HCT116 (cell line): ENCODE measurements around the gene MDFIC. TPM values are rescaled to one million over a fixed set of nuclear protein-coding genes. Genes with fewer than 3 reads are reported as not detected.

Experiments used
- ATAC-seq: fragments of 200-7000 bp; cut with Tn5 transposase; 2 replicates; pipeline ENCODE4 v1.9.1; 2020; ENCODE audit warnings: mild to moderate bottlenecking, moderate library complexity
- BruUV-seq: library from RNA; stranded (reverse); fragments of 400-500 nt; replicated peaks from 2 replicates; lab custom pipeline; 2021; lab: Mats Ljungman, UMichigan
- CTCF ChIA-PET: fragments of 300-600 bp; sonication (Branson Sonifier 250); formaldehyde crosslinking; loops from one replicate; lab custom pipeline; 2021; ENCODE audit warnings: antibody characterized with exemption; lab: Charles Lee
- POLR2A ChIA-PET: fragments of 300-600, 350-600 bp; sonication (Branson Sonifier 250); formaldehyde crosslinking; loops from one replicate; lab custom pipeline; 2021; ENCODE audit warnings: antibody characterized with exemption; lab: Charles Lee
- RAD21 ChIA-PET, 2 experiments: fragments of 300-600 bp; sonication (Branson Sonifier 250); formaldehyde crosslinking; loops; one replicate each; lab custom pipeline; 2023; ENCODE audit warnings: low total read pairs in 2 of 2; ENCODE audit not compliant: uncharacterized antibody in 2 of 2, unreplicated experiment in 2 of 2, low non-redundant PET in 1 of 2; lab: Charles Lee
- DNase-seq: peaks from one replicate; pipeline ENCODE4 v3.0.0-alpha.2; 2010; ENCODE audit warnings: low read depth, low spot score
- H2AFZ ChIP-seq: fragments of 200-600 bp; shearing (Covaris generic), sonication (generic); 2 replicates; pipeline ENCODE4 v1.6.1; 2017; ENCODE audit warnings: low read depth, mixed run types, mixed read lengths, antibody characterized with exemption, low read length; ENCODE audit not compliant: poor library complexity, severe bottlenecking
- H3K27ac ChIP-seq: 2 replicates; pipeline ENCODE4 v1.5.1; 2012; ENCODE audit warnings: low read depth, low read length
- H3K27me3 ChIP-seq: fragments of 200-600 bp; sonication (generic); 2 replicates; pipeline ENCODE4 v1.6.1; 2016; ENCODE audit warnings: mixed run types, low read length, mixed read lengths; ENCODE audit not compliant: insufficient read depth
- H3K36me3 ChIP-seq, 2 experiments: fragments of 200-500 bp in 1 of 2; fragments of 200-600 bp in 1 of 2; sonication (Bioruptor generic) in 1 of 2; sonication (generic) in 1 of 2; 2 replicates each; pipeline versions ENCODE4 v1.5.1 to v1.6.1; 2014 to 2016; ENCODE audit warnings: low read length in 2 of 2, inconsistent platforms in 1 of 2, mixed read lengths in 1 of 2, mixed run types in 1 of 2; ENCODE audit not compliant: insufficient read depth in 2 of 2, control insufficient read depth in 1 of 2
- H3K4me1 ChIP-seq, 2 experiments: fragments of 200-600 bp in 1 of 2; sonication (generic) in 1 of 2; 2 replicates each; pipeline versions ENCODE4 v1.5.1 to v1.6.1; 2012 to 2017; ENCODE audit warnings: low read length in 2 of 2, inconsistent platforms in 1 of 2, mild to moderate bottlenecking in 1 of 2, mixed read lengths in 1 of 2, mixed run types in 1 of 2, moderate library complexity in 1 of 2; ENCODE audit not compliant: insufficient read depth in 2 of 2, control insufficient read depth in 1 of 2
- H3K4me2 ChIP-seq: fragments of 200-600 bp; sonication (generic); 2 replicates; pipeline ENCODE4 v1.6.1; 2017; ENCODE audit warnings: mixed run types, low read length, mixed read lengths
- H3K4me3 ChIP-seq, 2 experiments: fragments of 200-600 bp in 1 of 2; sonication (generic) in 1 of 2; replicated peaks in 1 of 2; 2 replicates each; pipeline ENCODE4 v1.5.1; 2011 to 2016; ENCODE audit warnings: low read length in 2 of 2, control low read depth in 1 of 2, low read depth in 1 of 2, mild to moderate bottlenecking in 1 of 2, mixed read lengths in 1 of 2, mixed run types in 1 of 2
- H3K79me2 ChIP-seq: fragments of 200-600 bp; sonication (generic); 2 replicates; pipeline ENCODE4 v1.6.1; 2017; ENCODE audit warnings: mild to moderate bottlenecking, mixed run types, low read length, moderate library complexity, mixed read lengths; ENCODE audit not compliant: insufficient read depth
- H3K9ac ChIP-seq: fragments of 200-600 bp; sonication (generic); 2 replicates; pipeline ENCODE4 v1.6.1; 2016; ENCODE audit warnings: low read length, mixed read lengths
- H3K9me2 ChIP-seq: fragments of 200-600 bp; sonication (generic), shearing (Covaris generic); 2 replicates; pipeline ENCODE4 v1.6.1; 2017; ENCODE audit warnings: mixed run types, mild to moderate bottlenecking, moderate library complexity; ENCODE audit not compliant: insufficient read depth
- H3K9me3 ChIP-seq, 2 experiments: fragments of 200-500 bp in 1 of 2; fragments of 200-600 bp in 1 of 2; sonication (Bioruptor generic) in 1 of 2; sonication (generic) in 1 of 2; 2 replicates each; pipeline ENCODE4 v1.6.1; 2014 to 2017; ENCODE audit warnings: low read length in 2 of 2, mixed read lengths in 2 of 2, inconsistent platforms in 1 of 2, low read depth in 1 of 2, mild to moderate bottlenecking in 1 of 2, mixed run types in 1 of 2, moderate library complexity in 1 of 2; ENCODE audit not compliant: control insufficient read depth in 1 of 2, insufficient read depth in 1 of 2
- H4K20me1 ChIP-seq: fragments of 200-600 bp; sonication (generic), shearing (Covaris generic); 2 replicates; pipeline ENCODE4 v1.6.1; 2017; ENCODE audit warnings: mixed run types, mild to moderate bottlenecking, moderate library complexity; ENCODE audit not compliant: insufficient read depth
- ATF3 ChIP-seq: IDR thresholded peaks from 2 replicates; pipeline ENCODE4 v1.6.1; 2012
- CBX3 ChIP-seq: IDR thresholded peaks from 2 replicates; pipeline ENCODE4 v1.6.1; 2012; ENCODE audit warnings: low read depth
- EGR1 ChIP-seq: IDR thresholded peaks from 2 replicates; pipeline ENCODE4 v1.6.1; 2012; ENCODE audit warnings: low read depth
- ELF1 ChIP-seq: IDR thresholded peaks from 2 replicates; pipeline ENCODE4 v1.6.1; 2012; ENCODE audit warnings: low read depth, borderline replicate concordance
- EZH2 ChIP-seq: fragments of 200-600 bp; sonication (generic); IDR thresholded peaks from 2 replicates; pipeline ENCODE4 v1.6.1; 2017; ENCODE audit warnings: antibody characterized with exemption, mixed run types
- EZH2phosphoT487 ChIP-seq: fragments of 200-600 bp; IDR thresholded peaks from 2 replicates; pipeline ENCODE4 v1.6.1; 2018; ENCODE audit warnings: antibody characterized with exemption, borderline replicate concordance
- JUND ChIP-seq: IDR thresholded peaks from 2 replicates; pipeline ENCODE4 v1.6.1; 2012
- POLR2AphosphoS5 ChIP-seq: IDR thresholded peaks from 2 replicates; pipeline ENCODE4 v1.6.1; 2011; ENCODE audit warnings: mild to moderate bottlenecking, low read depth, low read length, moderate library complexity
- TCF7L2 ChIP-seq: IDR thresholded peaks from 2 replicates; pipeline ENCODE4 v1.7.0; 2011; ENCODE audit warnings: borderline replicate concordance, inconsistent platforms; ENCODE audit not compliant: insufficient read depth, insufficient read length; ENCODE audit errors: extremely low read depth
- YY1 ChIP-seq: IDR thresholded peaks from 2 replicates; pipeline ENCODE4 v1.6.1; 2011; ENCODE audit warnings: low read length, low read depth, moderate library complexity, mild to moderate bottlenecking; ENCODE audit not compliant: insufficient replicate concordance; ENCODE audit errors: extremely low read depth
- ZFX ChIP-seq: fragments of 450-650 bp; IDR thresholded peaks from 2 replicates; pipeline ENCODE4 v1.6.1; 2017
- ZNF274 ChIP-seq: fragments of 200-500 bp; sonication (Bioruptor generic); IDR thresholded peaks from 2 replicates; pipeline ENCODE4 v1.6.1; 2014; ENCODE audit warnings: mild to moderate bottlenecking, low read depth, low read length, inconsistent platforms
- intact Hi-C: fragments of 100-400 bp; cut with micrococcal nuclease; formaldehyde crosslinking; loops from 2 replicates; pipeline ENCODE4 v1.10.0; 2022
- total RNA-seq: library from RNA; stranded (reverse); gene quantifications from one replicate; pipeline ENCODE4 v1.2.1, GENCODE V29; 2021; ENCODE audit not compliant: unreplicated experiment
- TF ChIP-seq, protein P1 (sequence below), 3 experiments: fragments of 200-600 bp in 1 of 3; sonication (generic) in 1 of 3; IDR thresholded peaks in 2 of 3; conservative IDR thresholded peaks in 1 of 3; 2 replicates each; pipeline ENCODE4 v1.5.1; 2012 to 2017; ENCODE audit warnings: low read depth in 2 of 3, low read length in 2 of 3, antibody characterized with exemption in 1 of 3, borderline replicate concordance in 1 of 3, control low read depth in 1 of 3, mild to moderate bottlenecking in 1 of 3, mixed read lengths in 1 of 3, mixed run types in 1 of 3, moderate library complexity in 1 of 3; ENCODE audit not compliant: insufficient read depth in 1 of 3
- TF ChIP-seq, protein P2 (sequence below): IDR thresholded peaks from 2 replicates; pipeline ENCODE4 v1.6.1; 2011; ENCODE audit warnings: mild to moderate bottlenecking, low read length, moderate library complexity; ENCODE audit not compliant: insufficient replicate concordance; ENCODE audit errors: extremely low read depth

MDFIC gene
- total RNA-seq, 1 experiment from 2014 or later, result 8.3 TPM

DNA sequence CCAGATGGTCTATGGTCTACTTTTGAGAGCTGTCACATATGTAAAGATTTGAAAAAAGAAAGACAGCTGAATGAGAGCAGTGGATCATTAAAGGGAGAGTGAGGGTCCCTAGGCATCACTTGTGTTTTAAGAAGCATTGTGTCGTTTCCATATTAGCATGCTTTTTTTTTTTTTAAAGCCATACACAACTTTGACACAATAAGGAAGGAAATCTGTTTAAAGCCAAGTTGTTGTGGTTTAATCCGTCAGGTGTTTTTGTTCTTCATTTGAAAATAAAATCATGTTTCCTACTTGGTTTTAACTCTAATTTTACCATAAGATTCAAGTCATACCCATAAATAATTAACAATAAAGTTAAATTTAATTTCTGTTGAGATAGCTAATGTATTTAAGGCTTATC is 53.5 kb downstream of the MDFIC start:
- DNase-seq, result no peak
- no peaks in the 10 kb centered on the region for H3K79me2 ChIP-seq
- no peaks in the 10 kb centered on the region for H3K27me3 ChIP-seq
- H3K4me1 ChIP-seq, result peaks cover 3 to 9% of the 10 kb centered on the region in 2 experiments; a peak in 3 of 4 replicates
- H3K4me3 ChIP-seq, result no peak overlapping the region
- no peak overlapping the region for H3K4me2 ChIP-seq
- no peaks in the 10 kb centered on the region for H3K9me3 ChIP-seq
- ATAC-seq, result no peak
- BruUV-seq, result no TSS peak
- H3K9me2 ChIP-seq, result no peaks in the 10 kb centered on the region
- no peaks in the 10 kb centered on the region for H3K36me3 ChIP-seq
- H2AFZ ChIP-seq, result no peak overlapping the region
- no peak overlapping the region for H3K9ac ChIP-seq
- no peaks in the 10 kb centered on the region for H4K20me1 ChIP-seq
- no peak overlapping the region for H3K27ac ChIP-seq
- intact Hi-C loops, result no loop called here
- ChIA-PET CTCF (no interaction called here), POLR2A (no interaction called here), RAD21 (no interaction called here)
- TF ChIP-seq, protein P1, sequence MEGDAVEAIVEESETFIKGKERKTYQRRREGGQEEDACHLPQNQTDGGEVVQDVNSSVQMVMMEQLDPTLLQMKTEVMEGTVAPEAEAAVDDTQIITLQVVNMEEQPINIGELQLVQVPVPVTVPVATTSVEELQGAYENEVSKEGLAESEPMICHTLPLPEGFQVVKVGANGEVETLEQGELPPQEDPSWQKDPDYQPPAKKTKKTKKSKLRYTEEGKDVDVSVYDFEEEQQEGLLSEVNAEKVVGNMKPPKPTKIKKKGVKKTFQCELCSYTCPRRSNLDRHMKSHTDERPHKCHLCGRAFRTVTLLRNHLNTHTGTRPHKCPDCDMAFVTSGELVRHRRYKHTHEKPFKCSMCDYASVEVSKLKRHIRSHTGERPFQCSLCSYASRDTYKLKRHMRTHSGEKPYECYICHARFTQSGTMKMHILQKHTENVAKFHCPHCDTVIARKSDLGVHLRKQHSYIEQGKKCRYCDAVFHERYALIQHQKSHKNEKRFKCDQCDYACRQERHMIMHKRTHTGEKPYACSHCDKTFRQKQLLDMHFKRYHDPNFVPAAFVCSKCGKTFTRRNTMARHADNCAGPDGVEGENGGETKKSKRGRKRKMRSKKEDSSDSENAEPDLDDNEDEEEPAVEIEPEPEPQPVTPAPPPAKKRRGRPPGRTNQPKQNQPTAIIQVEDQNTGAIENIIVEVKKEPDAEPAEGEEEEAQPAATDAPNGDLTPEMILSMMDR (IDR thresholded peaks at IDR 0.05 in 2 of 3, conservative IDR thresholded peaks at IDR 0.05 in 1 of 3; ENCODE audit: borderline replicate concordance in 1 of 3, insufficient read depth in 1 of 3, low read depth in 2 of 3, low read length in 2 of 3), result no peak
- no peak for TF ChIP-seq EGR1
- no peak for TF ChIP-seq TCF7L2

DNA sequence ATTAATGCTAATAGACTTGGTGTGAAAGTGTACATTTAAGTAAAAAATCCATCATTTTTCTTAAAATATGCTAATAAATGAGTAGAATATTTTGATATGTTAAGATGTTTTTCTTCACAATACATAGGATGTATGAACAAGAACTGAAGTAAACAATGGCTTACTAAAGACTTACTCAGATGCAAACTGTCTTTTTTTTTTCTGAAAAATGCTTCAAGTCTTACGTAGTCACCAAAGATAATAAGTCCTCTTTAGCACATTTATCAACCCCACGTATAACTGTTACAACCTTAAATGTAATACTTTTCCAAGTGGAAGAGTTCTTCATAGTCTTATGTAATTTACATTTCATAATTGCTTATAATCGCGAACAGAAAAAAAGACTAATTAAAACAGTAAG is 54.8 kb downstream of the MDFIC start:
- Histone ChIP-seq H4K20me1 (no peaks in the 10 kb centered on the region), H3K9ac (no peak overlapping the region), H2AFZ (no peak overlapping the region), H3K27ac (no peak overlapping the region), H3K9me2 (no peaks in the 10 kb centered on the region), H3K27me3 (no peaks in the 10 kb centered on the region), H3K9me3 (no peaks in the 10 kb centered on the region), H3K4me1 (peaks cover 3 to 9% of the 10 kb centered on the region in 2 experiments; a peak in 3 of 4 replicates), H3K79me2 (no peaks in the 10 kb centered on the region), H3K4me3 (no peak overlapping the region), H3K36me3 (no peaks in the 10 kb centered on the region), H3K4me2 (no peak overlapping the region)
- TF ChIP-seq POLR2AphosphoS5 (no peak), ZNF274 (no peak), ELF1 (no peak), CBX3 (no peak), EZH2phosphoT487 (no peak), EZH2 (no peak), JUND (no peak), YY1 (no peak), ZFX (no peak), ATF3 (no peak)
- TF ChIP-seq, protein P2, sequence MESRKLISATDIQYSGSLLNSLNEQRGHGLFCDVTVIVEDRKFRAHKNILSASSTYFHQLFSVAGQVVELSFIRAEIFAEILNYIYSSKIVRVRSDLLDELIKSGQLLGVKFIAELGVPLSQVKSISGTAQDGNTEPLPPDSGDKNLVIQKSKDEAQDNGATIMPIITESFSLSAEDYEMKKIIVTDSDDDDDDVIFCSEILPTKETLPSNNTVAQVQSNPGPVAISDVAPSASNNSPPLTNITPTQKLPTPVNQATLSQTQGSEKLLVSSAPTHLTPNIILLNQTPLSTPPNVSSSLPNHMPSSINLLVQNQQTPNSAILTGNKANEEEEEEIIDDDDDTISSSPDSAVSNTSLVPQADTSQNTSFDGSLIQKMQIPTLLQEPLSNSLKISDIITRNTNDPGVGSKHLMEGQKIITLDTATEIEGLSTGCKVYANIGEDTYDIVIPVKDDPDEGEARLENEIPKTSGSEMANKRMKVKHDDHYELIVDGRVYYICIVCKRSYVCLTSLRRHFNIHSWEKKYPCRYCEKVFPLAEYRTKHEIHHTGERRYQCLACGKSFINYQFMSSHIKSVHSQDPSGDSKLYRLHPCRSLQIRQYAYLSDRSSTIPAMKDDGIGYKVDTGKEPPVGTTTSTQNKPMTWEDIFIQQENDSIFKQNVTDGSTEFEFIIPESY, result no peak
- ATAC-seq (no peak), DNase-seq (no peak)
- RAD21 ChIA-PET, result no interaction called here
- BruUV-seq, result no TSS peak
- POLR2A ChIA-PET, result no interaction called here
- CTCF ChIA-PET, result no interaction called here
- intact Hi-C loops, result no loop called here
